Caco-2 (cell line): ENCODE data around the gene TINAGL1. TPM values are rescaled to one million over a fixed set of nuclear protein-coding genes. Genes with fewer than 3 reads are reported as not detected.

ENCODE experiments used
- BruUV-seq: library from RNA; stranded (reverse); fragments of 400-500 nt; replicated peaks from 2 replicates; lab custom pipeline; 2021; lab: Mats Ljungman, UMichigan
- CTCF ChIA-PET: fragments of 300-600 bp; sonication (Branson Sonifier 250); formaldehyde crosslinking; loops from one replicate; lab custom pipeline; 2022; ENCODE audit warnings: antibody characterized with exemption; lab: Charles Lee
- POLR2A ChIA-PET: fragments of 300-600 bp; sonication (Branson Sonifier 250); formaldehyde crosslinking; loops from one replicate; lab custom pipeline; 2022; ENCODE audit warnings: antibody characterized with exemption; lab: Charles Lee
- DNase-seq, 2 experiments: peaks; one replicate each; pipeline versions ENCODE4 v3.0.0 to v3.0.0-alpha.2; 2020 to 2022
- H3K27me3 ChIP-seq: replicated peaks from 2 replicates; pipeline ENCODE4 v1.6.0; 2011; ENCODE audit warnings: low read length; ENCODE audit not compliant: control insufficient read depth, insufficient read depth
- H3K36me3 ChIP-seq: 2 replicates; pipeline ENCODE4 v1.5.1; 2011; ENCODE audit warnings: low read length; ENCODE audit not compliant: control insufficient read depth, insufficient read depth
- H3K4me1 ChIP-seq: fragments of 250-450 bp; sonication (Bioruptor Pico); 2 replicates; pipeline ENCODE4 v1.5.1; 2020; ENCODE audit warnings: mild to moderate bottlenecking
- H3K4me3 ChIP-seq: 2 replicates; pipeline ENCODE4 v1.5.1; 2011; ENCODE audit warnings: low read depth, mild to moderate bottlenecking, control low read depth, low read length
- H3K9me3 ChIP-seq: fragments of 250-450 bp; sonication (Bioruptor Pico); 2 replicates; pipeline ENCODE4 v1.5.1; 2020; ENCODE audit warnings: mild to moderate bottlenecking, moderate library complexity
- H3K27ac Mint-ChIP-seq: one replicate; pipeline ENCODE4 v1.8.0; 2022; ENCODE audit warnings: mixed read lengths; ENCODE audit not compliant: unreplicated experiment
- H3K27me3 Mint-ChIP-seq: one replicate; pipeline ENCODE4 v1.8.0; 2022; ENCODE audit warnings: mixed read lengths; ENCODE audit not compliant: insufficient read depth, unreplicated experiment
- H3K36me3 Mint-ChIP-seq: one replicate; pipeline ENCODE4 v1.8.0; 2022; ENCODE audit warnings: mild to moderate bottlenecking, mixed read lengths; ENCODE audit not compliant: insufficient read depth, unreplicated experiment
- H3K4me1 Mint-ChIP-seq: one replicate; pipeline ENCODE4 v1.8.0; 2022; ENCODE audit warnings: low read depth, mixed read lengths; ENCODE audit not compliant: unreplicated experiment
- H3K4me3 Mint-ChIP-seq: one replicate; pipeline ENCODE4 v1.8.0; 2022; ENCODE audit warnings: mild to moderate bottlenecking, moderate library complexity, mixed read lengths; ENCODE audit not compliant: unreplicated experiment
- H3K9me3 Mint-ChIP-seq: one replicate; pipeline ENCODE4 v1.8.0; 2022; ENCODE audit warnings: mixed read lengths; ENCODE audit not compliant: unreplicated experiment
- CTCF ChIP-seq, 2 experiments: fragments of 200-600 bp in 1 of 2; IDR thresholded peaks; 1 replicate in 1 of 2; 2 replicates in 1 of 2; pipeline versions ENCODE4 v1.5.1 to v1.8.0; 2011 to 2022; ENCODE audit warnings: antibody characterized with exemption in 1 of 2, control low read depth in 1 of 2, inconsistent platforms in 1 of 2, low read depth in 1 of 2, low read length in 1 of 2, mild to moderate bottlenecking in 1 of 2, moderate library complexity in 1 of 2; ENCODE audit not compliant: insufficient read depth in 1 of 2, severe bottlenecking in 1 of 2, unreplicated experiment in 1 of 2
- intact Hi-C: fragments of 100-400 bp; cut with micrococcal nuclease; formaldehyde crosslinking; loops from one replicate; pipeline ENCODE4 v1.10.0; 2022; ENCODE audit not compliant: unreplicated experiment
- total RNA-seq: library from RNA; stranded (reverse); gene quantifications from 2 replicates; pipeline ENCODE4 v1.2.3, GENCODE V29; 2022

TINAGL1 gene
- total RNA-seq, 1 experiment from 2014 or later = 101 TPM

GRCh38 chr1:31633117-31633516, 56.8 kb downstream of the TINAGL1 start:
- no TSS peak for BruUV-seq
- Histone ChIP-seq H3K27me3 (no peaks in the 10 kb centered on the region), H3K9me3 (no peaks in the 10 kb centered on the region), H3K36me3 (no peaks in the 10 kb centered on the region; the same call in 1 of the 2 replicates), H3K4me3 (no peak overlapping the region), H3K4me1 (no peaks in the 10 kb centered on the region)
- H3K27me3 Mint-ChIP-seq = no peaks in the 10 kb centered on the region
- H3K36me3 Mint-ChIP-seq = peaks cover 5% of the 10 kb centered on the region
- peak in 1 of 2 experiments; percentile 53 for DNase-seq
- ChIA-PET POLR2A (no interaction called here), CTCF (no interaction called here)
- H3K4me3 Mint-ChIP-seq = no peak overlapping the region
- H3K4me1 Mint-ChIP-seq = no peaks in the 10 kb centered on the region
- no peak overlapping the region for H3K27ac Mint-ChIP-seq
- no peaks in the 10 kb centered on the region for H3K9me3 Mint-ChIP-seq
- TF ChIP-seq CTCF (IDR thresholded peaks at IDR 0.05; ENCODE audit: insufficient read depth in 1 of 2, low read depth in 1 of 2, low read length in 1 of 2, severe bottlenecking in 1 of 2, unreplicated experiment in 1 of 2) = peak in 1 of 2 experiments; percentile 41
- intact Hi-C loops = no loop called here

Other genes starting within 250 kb of the TINAGL1 start
- 12.1 and 13.0 TPM in 2 replicates for gene FABP3, start 203.4 kb upstream of the TINAGL1 start, total RNA-seq
- 29.5 and 30.0 TPM in 2 replicates for gene SERINC2, start 163.3 kb upstream of the TINAGL1 start, total RNA-seq
- not detected in 2 replicates for gene HCRTR1, start 41.2 kb downstream of the TINAGL1 start, total RNA-seq
- gene PEF1, start 68.4 kb downstream of the TINAGL1 start, total RNA-seq = 21.9 and 22.1 TPM in 2 replicates
- gene COL16A1, start 127.5 kb downstream of the TINAGL1 start, total RNA-seq = 0.44 and 0.50 TPM in 2 replicates
- 1.4 and 2.2 TPM in 2 replicates for gene ADGRB2, start 187.8 kb downstream of the TINAGL1 start, total RNA-seq
- gene SPOCD1, start 239.5 kb downstream of the TINAGL1 start, total RNA-seq = 0.26 and 0.66 TPM in 2 replicates